ENCODE measurements around the gene TNFRSF1A. TPM values are rescaled to one million over a fixed set of nuclear protein-coding genes. Genes with fewer than 3 reads are reported as not detected.

The TNFRSF1A gene
- polyA plus RNA-seq, 2 of the 4 experiments (the other 2 are of a cell fraction) = 416 to 460 TPM

- H3K4me3 ChIP-seq = no peak overlapping the region; the same call in 2 of the 3 replicates
- WGBS (ENCODE audit: missing lambda C conversion rate) = 53% methylated on average over 8 of the region's 8 CpGs
Measured at GRCh38 chr12:6279631-6280030, 62.2 kb downstream of the TNFRSF1A start.

GRCh38 chr12:6279256-6279628 lies 62.6 kb downstream of the TNFRSF1A start:
- peak overlapping the region; percentile 92 for H3K4me2 ChIP-seq
- TF ChIP-seq FOSL2 (IDR thresholded peaks at IDR 0.05) (no peak), FOSL2 (CRISPR knock-in tag; IDR thresholded peaks at IDR 0.05) (no peak), ESRRA (IDR thresholded peaks at IDR 0.05; ENCODE audit: borderline replicate concordance, low read length) (no peak), MAFK (IDR thresholded peaks at IDR 0.05; ENCODE audit: partially characterized antibody) (no peak), EP300 (IDR thresholded peaks at IDR 0.05) (no peak), PHF8 (IDR thresholded peaks at IDR 0.05; ENCODE audit: borderline replicate concordance, low read depth) (no peak), USF2 (IDR thresholded peaks at IDR 0.05) (no peak), ZFP36 (IDR thresholded peaks at IDR 0.05; ENCODE audit: borderline replicate concordance, partially characterized antibody) (no peak), RFX5 (IDR thresholded peaks at IDR 0.05) (no peak), ZC3H11A (IDR thresholded peaks at IDR 0.05) (no peak), POLR2A (IDR thresholded peaks at IDR 0.05; ENCODE audit: low read length) (no peak), FOSB (CRISPR knock-in tag; IDR thresholded peaks at IDR 0.05) (no peak), RNF2 (IDR thresholded peaks at IDR 0.05; ENCODE audit: borderline replicate concordance, low read depth) (no peak), CEBPB (IDR thresholded peaks at IDR 0.05) (no peak), JUN (IDR thresholded peaks at IDR 0.05) (no peak), FOXS1 (CRISPR knock-in tag; IDR thresholded peaks at IDR 0.05) (no peak), GATA3 (IDR thresholded peaks at IDR 0.05; ENCODE audit: borderline replicate concordance) (no peak)
- TF ChIP-seq, protein P1, sequence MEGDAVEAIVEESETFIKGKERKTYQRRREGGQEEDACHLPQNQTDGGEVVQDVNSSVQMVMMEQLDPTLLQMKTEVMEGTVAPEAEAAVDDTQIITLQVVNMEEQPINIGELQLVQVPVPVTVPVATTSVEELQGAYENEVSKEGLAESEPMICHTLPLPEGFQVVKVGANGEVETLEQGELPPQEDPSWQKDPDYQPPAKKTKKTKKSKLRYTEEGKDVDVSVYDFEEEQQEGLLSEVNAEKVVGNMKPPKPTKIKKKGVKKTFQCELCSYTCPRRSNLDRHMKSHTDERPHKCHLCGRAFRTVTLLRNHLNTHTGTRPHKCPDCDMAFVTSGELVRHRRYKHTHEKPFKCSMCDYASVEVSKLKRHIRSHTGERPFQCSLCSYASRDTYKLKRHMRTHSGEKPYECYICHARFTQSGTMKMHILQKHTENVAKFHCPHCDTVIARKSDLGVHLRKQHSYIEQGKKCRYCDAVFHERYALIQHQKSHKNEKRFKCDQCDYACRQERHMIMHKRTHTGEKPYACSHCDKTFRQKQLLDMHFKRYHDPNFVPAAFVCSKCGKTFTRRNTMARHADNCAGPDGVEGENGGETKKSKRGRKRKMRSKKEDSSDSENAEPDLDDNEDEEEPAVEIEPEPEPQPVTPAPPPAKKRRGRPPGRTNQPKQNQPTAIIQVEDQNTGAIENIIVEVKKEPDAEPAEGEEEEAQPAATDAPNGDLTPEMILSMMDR (IDR thresholded peaks at IDR 0.05) = no peak
- no peak for ATAC-seq
- H3K9me3 ChIP-seq = no peaks in the 10 kb centered on the region
- no peak for DNase-seq (ENCODE audit: low read depth in 1 of 2, low spot score in 1 of 2)
- no peak for FAIRE-seq
- CTCF ChIA-PET = interaction anchor here (0.6 to 10.2 kb wide), 50 partner anchors 8 to 318 kb away, joined by 3 to 529 read pairs (median 5); partner anchors contain the start of gene CD9
- H3K4me3 ChIP-seq = peak overlapping the region; percentile 9; the same call in 2 of the 3 replicates
- POLR2A ChIA-PET = interaction anchor here (1.3 to 2.4 kb wide), 7 partner anchors 16 to 212 kb away, joined by 3 to 9 read pairs (median 7); partner anchors contain the start of genes CD9 and VAMP1
- WGBS (ENCODE audit: missing lambda C conversion rate) = 80% methylated on average over 12 of the region's 12 CpGs
- H3K4me1 ChIP-seq = peaks cover 40% of the 10 kb centered on the region
- peak overlapping the region; percentile 97 for H3K27ac ChIP-seq

More at GRCh38 chr12:6279631-6280030, 62.2 kb downstream of the TNFRSF1A start:
- TF ChIP-seq GATA3 (IDR thresholded peaks at IDR 0.05; ENCODE audit: borderline replicate concordance) (0 out of 2 replicates have a peak, but pooled peaks have one; percentile 5), RNF2 (IDR thresholded peaks at IDR 0.05; ENCODE audit: borderline replicate concordance, low read depth) (no peak), RARB (CRISPR knock-in tag; IDR thresholded peaks at IDR 0.05) (no peak), MAZ (IDR thresholded peaks at IDR 0.05; ENCODE audit: borderline replicate concordance, low read depth, low read length) (no peak)
- no peaks in the 10 kb centered on the region for H3K9me3 ChIP-seq
- ATAC-seq (peak; percentile 8 to 9), FAIRE-seq (no peak), DNase-seq (ENCODE audit: low read depth in 1 of 2, low spot score in 1 of 2) (no peak)
- POLR2A ChIA-PET = interaction anchor here (1.3 to 2.4 kb wide), 5 partner anchors 16 to 207 kb away, joined by 3 to 7 read pairs (median 6); partner anchors contain the start of genes CD9 and VAMP1
- H3K27ac ChIP-seq = peak overlapping the region; percentile 97
- CTCF ChIA-PET = interaction anchor here (0.6 to 10.2 kb wide), 36 partner anchors 8 to 319 kb away, joined by 3 to 529 read pairs (median 6); partner anchors contain the start of gene CD9
- peaks cover 40% of the 10 kb centered on the region for H3K4me1 ChIP-seq
- H3K4me2 ChIP-seq = peak overlapping the region; percentile 92

Small RNA genes within 50 kb of the gene (small RNA-seq; reads per million reads assigned to genes)
- gene RN7SL391P = 0 to 2.6 (median 0) reads per million in 6 experiments

Other genes with a start within 250 kb of the TNFRSF1A start
- gene VWF, start 217.4 kb downstream of the TNFRSF1A start, polyA plus RNA-seq (2011; rRNA removed) = 0.01 TPM in 2 replicates
- gene VWF, start 217.4 kb downstream of the TNFRSF1A start, polyA plus RNA-seq (2017; fragmentation: RNase III; extraction: RNeasy Plus Mini Kit Qiagen cat#74134 plus additional on column Dnase treatment) = not detected in 3 replicates
- gene CD9, start 141.7 kb downstream of the TNFRSF1A start, polyA plus RNA-seq (2011; rRNA removed) = 173 and 185 TPM in 2 replicates
- 109 to 122 TPM (median 116 TPM) in 3 replicates for gene CD9, start 141.7 kb downstream of the TNFRSF1A start, polyA plus RNA-seq (2017; fragmentation: RNase III; extraction: RNeasy Plus Mini Kit Qiagen cat#74134 plus additional on column Dnase treatment)
- gene PLEKHG6, start 31.4 kb downstream of the TNFRSF1A start, polyA plus RNA-seq (2011; rRNA removed) = 0.25 and 0.31 TPM in 2 replicates
- gene PLEKHG6, start 31.4 kb downstream of the TNFRSF1A start, polyA plus RNA-seq (2017; fragmentation: RNase III; extraction: RNeasy Plus Mini Kit Qiagen cat#74134 plus additional on column Dnase treatment) = 0.15 to 0.29 TPM (median 0.16 TPM) in 3 replicates
- 7.0 and 7.6 TPM in 2 replicates for gene SCNN1A, start 33.5 kb upstream of the TNFRSF1A start, polyA plus RNA-seq (2011; rRNA removed)
- 4.3 to 6.0 TPM (median 5.7 TPM) in 3 replicates for gene SCNN1A, start 33.5 kb upstream of the TNFRSF1A start, polyA plus RNA-seq (2017; fragmentation: RNase III; extraction: RNeasy Plus Mini Kit Qiagen cat#74134 plus additional on column Dnase treatment)
- 57.3 and 63.9 TPM in 2 replicates for gene LTBR, start 42.1 kb upstream of the TNFRSF1A start, polyA plus RNA-seq (2011; rRNA removed)
- gene LTBR, start 42.1 kb upstream of the TNFRSF1A start, polyA plus RNA-seq (2017; fragmentation: RNase III; extraction: RNeasy Plus Mini Kit Qiagen cat#74134 plus additional on column Dnase treatment) = 90.4 to 110 TPM (median 109 TPM) in 3 replicates
- gene CD27, start 102.9 kb upstream of the TNFRSF1A start, polyA plus RNA-seq (2011; rRNA removed) = not detected in 2 replicates
- gene CD27, start 102.9 kb upstream of the TNFRSF1A start, polyA plus RNA-seq (2017; fragmentation: RNase III; extraction: RNeasy Plus Mini Kit Qiagen cat#74134 plus additional on column Dnase treatment) = not detected in 3 replicates
- gene TAPBPL, start 110.0 kb upstream of the TNFRSF1A start, polyA plus RNA-seq (2011; rRNA removed) = 3.6 and 5.1 TPM in 2 replicates
- gene TAPBPL, start 110.0 kb upstream of the TNFRSF1A start, polyA plus RNA-seq (2017; fragmentation: RNase III; extraction: RNeasy Plus Mini Kit Qiagen cat#74134 plus additional on column Dnase treatment) = 2.3 to 3.4 TPM (median 2.8 TPM) in 3 replicates
- gene VAMP1, start 128.6 kb upstream of the TNFRSF1A start, polyA plus RNA-seq (2011; rRNA removed) = 17.6 and 28.8 TPM in 2 replicates
- 20.6 to 22.8 TPM (median 22.7 TPM) in 3 replicates for gene VAMP1, start 128.6 kb upstream of the TNFRSF1A start, polyA plus RNA-seq (2017; fragmentation: RNase III; extraction: RNeasy Plus Mini Kit Qiagen cat#74134 plus additional on column Dnase treatment)
- gene MRPL51, start 151.2 kb upstream of the TNFRSF1A start, polyA plus RNA-seq (2011; rRNA removed) = 181 and 337 TPM in 2 replicates
- 260 to 272 TPM (median 265 TPM) in 3 replicates for gene MRPL51, start 151.2 kb upstream of the TNFRSF1A start, polyA plus RNA-seq (2017; fragmentation: RNase III; extraction: RNeasy Plus Mini Kit Qiagen cat#74134 plus additional on column Dnase treatment)
- 130 and 145 TPM in 2 replicates for gene NCAPD2, start 152.0 kb upstream of the TNFRSF1A start, polyA plus RNA-seq (2011; rRNA removed)
- gene NCAPD2, start 152.0 kb upstream of the TNFRSF1A start, polyA plus RNA-seq (2017; fragmentation: RNase III; extraction: RNeasy Plus Mini Kit Qiagen cat#74134 plus additional on column Dnase treatment) = 76.1 to 82.0 TPM (median 77.3 TPM) in 3 replicates
- gene GAPDH, start 192.4 kb upstream of the TNFRSF1A start, polyA plus RNA-seq (2011; rRNA removed) = 10,036 and 10,800 TPM in 2 replicates
- gene GAPDH, start 192.4 kb upstream of the TNFRSF1A start, polyA plus RNA-seq (2017; fragmentation: RNase III; extraction: RNeasy Plus Mini Kit Qiagen cat#74134 plus additional on column Dnase treatment) = 6,292 to 6,607 TPM (median 6,463 TPM) in 3 replicates
- 0.74 and 1.0 TPM in 2 replicates for gene IFFO1, start 214.0 kb upstream of the TNFRSF1A start, polyA plus RNA-seq (2011; rRNA removed)
- gene IFFO1, start 214.0 kb upstream of the TNFRSF1A start, polyA plus RNA-seq (2017; fragmentation: RNase III; extraction: RNeasy Plus Mini Kit Qiagen cat#74134 plus additional on column Dnase treatment) = 0.94 to 1.5 TPM (median 1.1 TPM) in 3 replicates
- gene NOP2, start 226.2 kb upstream of the TNFRSF1A start, polyA plus RNA-seq (2011; rRNA removed) = 162 and 176 TPM in 2 replicates
- 100 to 108 TPM (median 104 TPM) in 3 replicates for gene NOP2, start 226.2 kb upstream of the TNFRSF1A start, polyA plus RNA-seq (2017; fragmentation: RNase III; extraction: RNeasy Plus Mini Kit Qiagen cat#74134 plus additional on column Dnase treatment)